SK-N-SH (cell line): ENCODE measurements around the gene APOD. TPM values are rescaled to one million over a fixed set of nuclear protein-coding genes. Genes with fewer than 3 reads are reported as not detected.

ENCODE experiments used
- CTCF ChIA-PET: fragments of 300-600, 350-600 bp; formaldehyde crosslinking; extraction: SDS; loops from one replicate; lab custom pipeline; 2021; lab: Yijun Ruan, JAX
- POLR2A ChIA-PET: fragments of 350-600 bp; sonication (Branson Sonifier 250); formaldehyde crosslinking; extraction: SDS; loops from one replicate; lab custom pipeline; 2020; ENCODE audit warnings: antibody characterized with exemption, inconsistent platforms; lab: Yijun Ruan, JAX
- DNase-seq: peaks from one replicate; pipeline ENCODE4 v3.0.0; 2012
- H2AFZ ChIP-seq: fragments of 200-600 bp; sonication (generic); 2 replicates; pipeline ENCODE4 v1.8.1; 2016; ENCODE audit warnings: antibody characterized with exemption, mild to moderate bottlenecking, low read depth
- H3F3A ChIP-seq: fragments of 200-600 bp; sonication (generic); replicated peaks from 2 replicates; pipeline ENCODE3; 2016; ENCODE audit warnings: antibody characterized with exemption, mild to moderate bottlenecking; ENCODE audit not compliant: insufficient read depth
- H3K27ac ChIP-seq, 2 experiments: fragments of 200-500 bp in 1 of 2; fragments of 200-600 bp in 1 of 2; sonication (Bioruptor generic) in 1 of 2; sonication (generic), shearing (Covaris generic) in 1 of 2; 2 replicates each; pipeline versions ENCODE4 v1.5.1 to v1.6.1; 2014 to 2016; ENCODE audit warnings: low read depth in 2 of 2, inconsistent platforms in 1 of 2, low read length in 1 of 2, mild to moderate bottlenecking in 1 of 2, mixed read lengths in 1 of 2
- H3K27me3 ChIP-seq: fragments of 200-600 bp; sonication (generic), shearing (Covaris generic); 2 replicates; pipeline ENCODE4 v1.6.1; 2016; ENCODE audit warnings: mixed run types; ENCODE audit not compliant: insufficient read depth
- H3K36me3 ChIP-seq, 2 experiments: fragments of 200-500 bp in 1 of 2; fragments of 200-600 bp in 1 of 2; sonication (Bioruptor generic) in 1 of 2; sonication (generic) in 1 of 2; replicated peaks in 1 of 2; 2 replicates each; pipeline versions ENCODE3 to v1.5.1; 2014 to 2016; ENCODE audit warnings: low read length in 1 of 2, mild to moderate bottlenecking in 1 of 2; ENCODE audit not compliant: insufficient read depth in 2 of 2, control insufficient read depth in 1 of 2
- H3K4me1 ChIP-seq, 2 experiments: fragments of 200-500 bp in 1 of 2; fragments of 200-600 bp in 1 of 2; sonication (Bioruptor generic) in 1 of 2; sonication (generic), shearing (Covaris generic) in 1 of 2; 2 replicates each; pipeline versions ENCODE4 v1.5.1 to v1.6.1; 2014 to 2016; ENCODE audit warnings: low read depth in 1 of 2, low read length in 1 of 2, mixed run types in 1 of 2; ENCODE audit not compliant: insufficient read depth in 2 of 2, control insufficient read depth in 1 of 2
- H3K4me2 ChIP-seq: fragments of 200-600 bp; sonication (generic), shearing (Covaris generic); 2 replicates; pipeline ENCODE4 v1.6.1; 2017; ENCODE audit warnings: mixed run types
- H3K4me3 ChIP-seq, 2 experiments: fragments of 200-500 bp in 1 of 2; fragments of 200-600 bp in 1 of 2; sonication (Bioruptor generic) in 1 of 2; sonication (generic), shearing (Covaris generic) in 1 of 2; 2 replicates each; pipeline versions ENCODE4 v1.5.1 to v1.8.1; 2014 to 2016; ENCODE audit warnings: low read depth in 2 of 2, inconsistent platforms in 1 of 2, low read length in 1 of 2, mild to moderate bottlenecking in 1 of 2, mixed read lengths in 1 of 2, moderate library complexity in 1 of 2
- H3K79me2 ChIP-seq: fragments of 200-600 bp; sonication (generic); 2 replicates; pipeline ENCODE4 v1.8.1; 2017; ENCODE audit warnings: mild to moderate bottlenecking; ENCODE audit not compliant: insufficient read depth
- H3K9ac ChIP-seq: fragments of 200-600 bp; sonication (generic); 2 replicates; pipeline ENCODE4 v1.6.1; 2017; ENCODE audit warnings: mixed run types
- H3K9me2 ChIP-seq: fragments of 200-600 bp; sonication (generic); 2 replicates; pipeline ENCODE4 v1.6.1; 2017; ENCODE audit warnings: mixed run types
- H3K9me3 ChIP-seq: fragments of 200-600 bp; sonication (generic); 2 replicates; pipeline ENCODE4 v1.6.1; 2017; ENCODE audit warnings: mixed run types, mild to moderate bottlenecking, moderate library complexity
- H4K20me1 ChIP-seq: fragments of 200-600 bp; sonication (generic); 2 replicates; pipeline ENCODE4 v1.6.1; 2017; ENCODE audit warnings: mild to moderate bottlenecking, mixed run types; ENCODE audit not compliant: insufficient read depth
- CTCF ChIP-seq: fragments of 200-600 bp; sonication (generic); IDR thresholded peaks from 2 replicates; pipeline ENCODE4 v1.6.1; 2017; ENCODE audit warnings: antibody characterized with exemption, mild to moderate bottlenecking, moderate library complexity
- EP300 ChIP-seq, 2 experiments: IDR thresholded peaks; 2 replicates each; pipeline versions ENCODE4 v1.4.0 to v1.6.1; 2012; ENCODE audit warnings: borderline replicate concordance in 1 of 2, low read depth in 1 of 2, low read length in 1 of 2
- FOXM1 ChIP-seq: IDR thresholded peaks from 2 replicates; pipeline ENCODE4 v1.4.0; 2012; ENCODE audit warnings: low read depth, mild to moderate bottlenecking
- JUND ChIP-seq: IDR thresholded peaks from 2 replicates; pipeline ENCODE4 v1.4.0; 2012
- RAD21 ChIP-seq: IDR thresholded peaks from 2 replicates; pipeline ENCODE4 v1.6.1; 2012; ENCODE audit warnings: mild to moderate bottlenecking, low read length
- SIN3A ChIP-seq: IDR thresholded peaks from 2 replicates; pipeline ENCODE4 v1.6.1; 2012; ENCODE audit warnings: low read depth, mild to moderate bottlenecking, low read length, moderate library complexity, borderline replicate concordance
- TCF12 ChIP-seq: IDR thresholded peaks from 2 replicates; pipeline ENCODE4 v1.4.0; 2012
- TEAD4 ChIP-seq: IDR thresholded peaks from 2 replicates; pipeline ENCODE4 v1.4.0; 2012; ENCODE audit warnings: mild to moderate bottlenecking, borderline replicate concordance; ENCODE audit not compliant: insufficient read depth
- YY1 ChIP-seq: IDR thresholded peaks from 2 replicates; pipeline ENCODE4 v1.4.0; 2012; ENCODE audit warnings: low read depth, mild to moderate bottlenecking
- ZBTB33 ChIP-seq: IDR thresholded peaks from 2 replicates; pipeline ENCODE4 v1.4.0; 2012; ENCODE audit warnings: low read depth, borderline replicate concordance
- WGBS: methylation state at CpG from one replicate; pipeline ENCODE4 v1.1.6; 2017; ENCODE audit warnings: low lambda C conversion rate; 5-methylcytosine and 5-hydroxymethylcytosine counted together
- polyA plus RNA-seq, 3 experiments: library from polyadenylated mRNA; depleted of rRNA; stranded (reverse); fragments of >200 nt; gene quantifications; 2 replicates each; pipeline ENCODE4 v1.2.3, GENCODE V29; 2012
- TF ChIP-seq, protein P1 (sequence below): IDR thresholded peaks from 2 replicates; pipeline ENCODE4; 2012
- TF ChIP-seq, protein P2 (sequence below): fragments of 150-350 bp; IDR thresholded peaks from 2 replicates; pipeline ENCODE4 v1.6.1; 2017; ENCODE audit warnings: antibody characterized with exemption, low read length, low read depth, borderline replicate concordance

APOD gene
- polyA plus RNA-seq, 1 of the 3 experiments (the other 2 are of a cell fraction) = 0.05 TPM

DNA sequence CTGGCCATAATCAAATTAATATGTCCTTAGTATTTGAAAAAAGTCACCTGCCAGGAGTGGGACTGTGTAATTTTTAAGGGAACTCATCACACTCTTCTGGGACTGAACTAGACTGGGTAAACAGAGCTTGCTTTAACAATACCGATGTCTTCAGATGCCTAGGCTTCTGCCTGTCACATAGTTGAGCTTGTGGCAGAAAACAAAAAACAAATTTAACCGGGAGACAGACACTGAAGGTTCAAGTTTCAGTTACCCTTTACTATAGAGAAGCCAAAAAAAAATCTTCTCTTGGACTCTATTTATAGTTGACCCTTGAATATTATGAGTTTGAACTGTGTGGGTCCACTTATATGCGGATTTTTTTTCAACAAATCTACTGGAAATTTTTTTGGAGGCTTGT lies 51.4 kb downstream of the APOD start:
- no peaks in the 10 kb centered on the region for H3K9me2 ChIP-seq
- POLR2A ChIA-PET = no interaction called here
- no peaks in the 10 kb centered on the region for H3K4me1 ChIP-seq
- no peaks in the 10 kb centered on the region for H3K9me3 ChIP-seq
- TF ChIP-seq JUND (no peak), EP300 (IDR thresholded peaks at IDR 0.05; ENCODE audit: borderline replicate concordance in 1 of 2, low read depth in 1 of 2, low read length in 1 of 2) (no peak), TEAD4 (no peak), FOXM1 (no peak), CTCF (no peak), YY1 (no peak), RAD21 (no peak), SIN3A (no peak)
- TF ChIP-seq, protein P1, sequence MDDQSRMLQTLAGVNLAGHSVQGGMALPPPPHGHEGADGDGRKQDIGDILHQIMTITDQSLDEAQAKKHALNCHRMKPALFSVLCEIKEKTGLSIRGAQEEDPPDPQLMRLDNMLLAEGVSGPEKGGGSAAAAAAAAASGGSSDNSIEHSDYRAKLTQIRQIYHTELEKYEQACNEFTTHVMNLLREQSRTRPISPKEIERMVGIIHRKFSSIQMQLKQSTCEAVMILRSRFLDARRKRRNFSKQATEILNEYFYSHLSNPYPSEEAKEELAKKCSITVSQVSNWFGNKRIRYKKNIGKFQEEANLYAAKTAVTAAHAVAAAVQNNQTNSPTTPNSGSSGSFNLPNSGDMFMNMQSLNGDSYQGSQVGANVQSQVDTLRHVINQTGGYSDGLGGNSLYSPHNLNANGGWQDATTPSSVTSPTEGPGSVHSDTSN = no peak
- TF ChIP-seq, protein P2, sequence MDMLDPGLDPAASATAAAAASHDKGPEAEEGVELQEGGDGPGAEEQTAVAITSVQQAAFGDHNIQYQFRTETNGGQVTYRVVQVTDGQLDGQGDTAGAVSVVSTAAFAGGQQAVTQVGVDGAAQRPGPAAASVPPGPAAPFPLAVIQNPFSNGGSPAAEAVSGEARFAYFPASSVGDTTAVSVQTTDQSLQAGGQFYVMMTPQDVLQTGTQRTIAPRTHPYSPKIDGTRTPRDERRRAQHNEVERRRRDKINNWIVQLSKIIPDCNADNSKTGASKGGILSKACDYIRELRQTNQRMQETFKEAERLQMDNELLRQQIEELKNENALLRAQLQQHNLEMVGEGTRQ = no peak
- peaks cover 0 to 11% of the 10 kb centered on the region in 2 experiments for H3K36me3 ChIP-seq
- 79% methylated on average over 3 of the region's 3 CpGs for WGBS
- no peak overlapping the region for H3K4me2 ChIP-seq
- H3K27me3 ChIP-seq = no peaks in the 10 kb centered on the region
- H3K27ac ChIP-seq = no peak overlapping the region
- H3K79me2 ChIP-seq = peaks cover 65% of the 10 kb centered on the region
- no peaks in the 10 kb centered on the region for H3F3A ChIP-seq
- no peak overlapping the region for H3K9ac ChIP-seq
- no peak for DNase-seq
- H4K20me1 ChIP-seq = peaks cover 20% of the 10 kb centered on the region
- CTCF ChIA-PET = interaction anchor here (0.7 to 2.1 kb wide), 3 partner anchors 9 to 261 kb away, joined by 3 to 7 read pairs (median 3); partner anchors contain the start of gene XXYLT1
- no peak overlapping the region for H3K4me3 ChIP-seq
- no peak overlapping the region for H2AFZ ChIP-seq

- CTCF ChIA-PET = no interaction called here
- Histone ChIP-seq H2AFZ (no peak overlapping the region), H4K20me1 (peaks cover 20% of the 10 kb centered on the region), H3K9me2 (no peaks in the 10 kb centered on the region), H3F3A (no peaks in the 10 kb centered on the region), H3K4me2 (no peak overlapping the region), H3K36me3 (peaks cover 0 to 11% of the 10 kb centered on the region in 2 experiments), H3K4me1 (no peaks in the 10 kb centered on the region), H3K27ac (no peak overlapping the region), H3K79me2 (peaks cover 62% of the 10 kb centered on the region), H3K9me3 (no peaks in the 10 kb centered on the region), H3K4me3 (no peak overlapping the region), H3K9ac (no peak overlapping the region), H3K27me3 (no peaks in the 10 kb centered on the region)
- no peak for TF ChIP-seq ZBTB33
- TF ChIP-seq JUND = no peak
- TF ChIP-seq TCF12 = no peak
- TF ChIP-seq FOXM1 = no peak
- 86% methylated on average over 5 of the region's 5 CpGs for WGBS
- DNase-seq = no peak
- POLR2A ChIA-PET = no interaction called here
These were observed 52.1 kb downstream of the APOD start for GRCh38 chr3:195531683-195532082.
